HG02610 (cell line): ENCODE data around the gene UHRF1.
"Not testable (repeated sequence)": the region's sequence is repeated elsewhere in the genome, so short reads cannot be mapped to it uniquely, and the experiment has no call there.

Source experiments
- ATAC-seq: cut with Tn5 transposase; IDR thresholded peaks from one replicate; pipeline ENCODE4 v1.9.1; 2021; ENCODE audit warnings: mild to moderate bottlenecking, moderate library complexity; ENCODE audit not compliant: unreplicated experiment

The UHRF1 gene

GRCh38 chr19:4909156-4909896 is at the start of gene UHRF1:
Gene UHRF1 (plus strand): TSS chr19:4909501. CDS start chr19:4910886, 1,385 bp downstream.
- peak; percentile 26 for ATAC-seq

DNA sequence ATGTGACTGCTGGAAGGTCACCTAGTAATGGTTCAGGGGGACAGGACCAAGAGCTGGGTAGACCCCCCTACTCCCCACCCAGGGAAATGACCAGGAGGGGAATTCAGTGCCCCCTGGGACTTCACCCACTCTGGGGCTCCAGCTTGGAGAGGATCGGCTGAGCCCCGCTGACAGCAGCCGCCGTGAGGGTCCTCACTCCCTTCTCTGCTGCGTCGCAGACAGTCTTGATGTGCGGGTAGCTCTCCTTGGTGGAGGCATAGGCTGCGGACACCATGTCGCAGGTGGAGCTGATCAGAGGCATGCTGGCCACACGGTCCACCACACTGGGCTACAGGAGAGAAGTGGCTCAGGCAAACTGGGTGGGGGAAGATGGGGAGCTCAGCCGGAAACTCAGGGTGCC is 49.6 kb upstream of the UHRF1 start:
- ATAC-seq: no peak

- ATAC-seq: no peak
Measured at GRCh38 chr19:4861147-4861546, 48.2 kb upstream of the UHRF1 start.

- ATAC-seq: no peak
Measured at GRCh38 chr19:4866595-4867424, 42.5 kb upstream of the UHRF1 start.

GRCh38 chr19:4867534-4868285 is 41.6 kb upstream of the UHRF1 start, which contains the start of gene PLIN3:
Gene PLIN3 (minus strand): TSS chr19:4867667. CDS start chr19:4861394, 6,273 bp downstream.
- peak; percentile 77 for ATAC-seq

DNA sequence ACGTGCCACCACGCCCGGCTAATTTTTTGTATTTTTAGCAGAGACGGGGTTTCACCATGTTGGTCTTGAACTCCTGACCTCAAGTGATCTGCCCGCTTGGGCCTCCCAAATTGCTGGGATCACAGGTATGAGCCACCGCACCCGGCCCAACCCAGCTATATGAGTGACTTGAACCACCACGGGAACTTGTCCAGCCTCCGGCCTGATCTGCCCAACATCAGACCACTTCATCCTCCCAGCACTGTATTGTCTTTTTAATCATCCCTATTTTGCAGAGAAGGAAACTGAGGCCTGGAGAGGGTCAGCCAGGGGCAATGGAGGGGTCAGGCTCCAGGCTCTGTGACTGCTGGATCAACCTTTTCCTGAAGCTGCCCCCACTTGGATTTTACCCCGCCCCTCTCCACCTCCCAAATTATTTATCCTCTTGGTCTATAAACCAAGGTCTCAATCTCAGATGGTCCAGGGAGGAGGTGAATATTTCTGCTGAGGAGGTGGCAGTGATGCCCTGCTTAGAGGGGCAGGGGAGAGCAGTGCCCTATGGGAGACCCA is 40.9 kb upstream of the UHRF1 start:
- ATAC-seq: no peak

- ATAC-seq: no peak
Measured at GRCh38 chr19:4870025-4870700, 39.1 kb upstream of the UHRF1 start.

- ATAC-seq: no peak
Measured at GRCh38 chr19:4871711-4872110, 37.6 kb upstream of the UHRF1 start.

DNA sequence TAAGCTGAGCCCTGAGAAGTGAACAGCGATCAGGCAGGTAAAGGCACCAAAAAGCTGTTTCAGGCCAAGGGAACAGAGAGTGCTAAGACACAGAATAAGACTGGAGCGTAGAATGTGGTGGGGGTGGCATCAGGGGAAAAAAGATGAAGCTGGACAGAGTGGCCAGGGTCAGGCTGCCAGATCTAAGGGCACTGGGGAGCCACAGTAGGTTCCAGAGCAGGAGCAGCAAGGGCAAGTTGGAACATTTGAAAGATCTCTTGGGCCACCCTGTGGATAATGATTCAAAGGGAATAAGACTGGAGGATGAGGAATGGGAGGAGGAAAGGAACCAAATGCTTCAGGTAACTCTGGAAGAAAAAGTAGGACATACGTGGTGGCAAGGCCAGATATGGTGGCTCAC is 35.4 kb upstream of the UHRF1 start:
- no peak for ATAC-seq

DNA sequence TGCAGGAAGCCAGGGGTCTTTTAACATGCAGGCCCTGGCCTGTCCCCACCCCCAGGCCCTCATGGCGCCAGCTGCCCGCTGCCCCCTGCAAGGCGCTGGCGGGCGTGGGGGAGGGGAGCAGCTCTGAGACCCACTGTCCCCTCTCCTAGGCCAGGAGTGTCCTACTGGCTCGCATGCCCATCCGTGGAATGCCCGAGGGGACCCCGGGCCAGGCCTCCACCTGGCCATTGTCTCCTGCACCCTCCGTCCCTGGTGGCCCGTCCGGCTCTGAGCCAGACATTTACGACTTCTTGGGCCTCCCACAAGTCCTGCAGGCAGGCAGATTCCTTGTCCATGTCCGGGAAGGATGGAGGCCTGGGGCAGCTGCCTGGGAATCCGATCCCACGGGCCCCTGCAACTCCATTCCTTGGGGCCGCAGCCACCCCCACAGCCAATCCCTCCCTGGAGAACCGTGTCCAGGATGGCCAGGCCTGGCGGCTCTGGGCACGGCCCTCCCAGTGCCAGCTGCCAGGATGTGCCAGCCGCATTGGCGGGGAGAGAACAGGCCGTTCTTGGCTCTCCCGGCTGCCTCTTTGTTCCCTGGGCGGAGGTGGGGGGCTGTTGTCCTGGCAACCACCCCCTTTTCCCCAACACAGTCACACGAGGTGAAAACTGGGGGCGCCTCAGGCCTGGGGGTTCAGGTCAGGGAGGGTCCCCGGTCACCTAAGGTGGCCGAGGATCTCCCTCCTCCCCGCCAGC is 31.4 kb upstream of the UHRF1 start:
- no peak for ATAC-seq

DNA sequence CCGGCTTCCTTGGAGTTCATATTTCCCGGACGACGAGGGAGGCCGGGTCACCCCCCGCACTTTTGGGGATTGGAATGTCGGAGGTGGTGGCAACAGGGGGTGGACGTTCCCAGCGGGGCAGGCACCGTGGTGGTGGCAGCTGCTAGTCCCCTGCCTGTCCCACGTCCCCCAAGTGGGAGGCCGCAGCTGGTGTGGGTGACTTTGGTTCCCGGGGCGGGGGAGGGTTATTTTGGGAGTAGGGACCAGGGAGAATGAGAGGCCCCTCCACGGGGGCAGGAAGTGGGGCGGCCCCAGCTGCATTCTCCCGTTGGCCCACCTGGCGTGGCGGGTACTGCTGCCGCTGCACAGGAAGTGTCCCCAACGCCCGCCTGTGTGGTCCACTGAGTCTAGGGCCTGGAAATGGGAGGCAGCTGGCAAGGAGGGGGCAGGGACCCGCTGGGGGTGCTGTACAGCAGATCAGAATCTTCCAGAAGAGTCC is 30.8 kb upstream of the UHRF1 start:
- no peak for ATAC-seq

DNA sequence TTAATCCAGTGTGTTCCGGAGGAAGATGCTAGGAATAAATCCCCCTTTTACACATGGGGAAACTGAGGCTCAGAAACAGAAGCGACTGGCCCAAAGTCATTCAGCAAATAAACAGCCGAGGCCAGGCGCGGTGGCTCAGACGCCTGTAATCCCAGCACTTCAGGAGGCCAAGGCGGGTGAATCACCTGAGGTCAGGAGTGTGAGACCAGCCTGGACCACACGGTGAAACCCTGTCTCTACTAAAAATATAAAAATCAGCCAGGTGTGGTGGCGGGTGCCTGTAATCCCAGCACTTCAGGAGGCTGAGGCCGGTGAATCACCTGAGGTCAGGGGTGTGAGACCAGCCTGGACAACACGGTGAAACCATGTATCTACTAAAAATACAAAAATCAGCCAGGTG is 30.3 kb upstream of the UHRF1 start:
- ATAC-seq: no peak

DNA sequence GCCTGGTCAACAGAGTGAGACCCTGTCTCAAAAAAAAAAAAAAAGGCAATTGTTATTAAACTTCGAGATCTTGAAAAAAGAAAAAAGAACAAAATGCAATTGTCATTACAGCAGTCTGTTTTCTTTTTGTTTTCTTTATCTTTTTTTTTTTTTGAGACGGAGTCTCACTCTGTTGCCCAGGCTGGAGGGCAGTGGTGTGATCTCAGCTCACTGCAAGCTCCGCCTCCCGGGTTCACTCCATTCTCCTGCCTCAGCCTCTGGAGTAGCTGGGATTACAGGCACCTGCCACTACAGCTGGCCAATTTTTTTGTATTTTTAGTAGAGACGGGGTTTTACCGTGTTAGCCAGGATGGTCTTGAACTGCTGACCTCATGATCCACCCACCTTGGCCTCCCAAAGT is 26.4 kb upstream of the UHRF1 start:
- not testable (repeated sequence) for ATAC-seq

DNA sequence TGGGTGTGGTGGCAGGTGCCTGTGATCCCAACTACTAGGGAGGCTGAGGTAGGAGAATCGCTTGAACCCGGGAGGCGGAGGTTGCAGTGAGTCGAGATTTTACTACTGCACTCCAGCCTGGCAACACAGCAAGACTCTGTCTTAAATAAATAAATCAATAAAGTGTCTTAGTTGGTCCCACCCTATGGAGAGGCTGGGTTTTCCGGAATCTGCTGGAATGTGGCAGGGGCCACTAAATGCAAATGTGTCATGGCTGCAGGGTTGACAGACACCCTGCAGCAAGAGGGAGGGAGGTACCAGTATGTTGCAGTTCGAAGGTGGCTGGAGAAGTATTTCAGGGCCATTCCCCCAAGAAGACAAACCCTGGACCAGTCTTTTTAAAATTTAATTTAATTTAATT is 24.3 kb upstream of the UHRF1 start:
- not testable (repeated sequence) for ATAC-seq

DNA sequence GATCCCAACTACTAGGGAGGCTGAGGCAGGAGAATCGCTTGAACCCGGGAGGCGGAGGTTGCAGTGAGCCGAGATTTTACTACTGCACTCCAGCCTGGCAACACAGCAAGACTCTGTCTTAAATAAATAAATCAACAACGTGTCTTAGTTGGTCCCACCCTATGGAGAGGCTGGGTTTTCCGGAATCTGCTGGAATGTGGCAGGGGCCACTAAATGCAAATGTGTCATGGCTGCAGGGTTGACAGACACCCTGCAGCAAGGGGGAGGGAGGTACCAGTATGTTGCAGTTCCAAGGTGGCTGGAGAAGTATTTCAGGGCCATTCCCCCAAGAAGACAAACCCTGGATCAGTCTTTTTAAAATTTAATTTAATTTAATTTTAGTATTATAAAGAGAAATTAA is 21.5 kb upstream of the UHRF1 start:
- not testable (repeated sequence) for ATAC-seq

DNA sequence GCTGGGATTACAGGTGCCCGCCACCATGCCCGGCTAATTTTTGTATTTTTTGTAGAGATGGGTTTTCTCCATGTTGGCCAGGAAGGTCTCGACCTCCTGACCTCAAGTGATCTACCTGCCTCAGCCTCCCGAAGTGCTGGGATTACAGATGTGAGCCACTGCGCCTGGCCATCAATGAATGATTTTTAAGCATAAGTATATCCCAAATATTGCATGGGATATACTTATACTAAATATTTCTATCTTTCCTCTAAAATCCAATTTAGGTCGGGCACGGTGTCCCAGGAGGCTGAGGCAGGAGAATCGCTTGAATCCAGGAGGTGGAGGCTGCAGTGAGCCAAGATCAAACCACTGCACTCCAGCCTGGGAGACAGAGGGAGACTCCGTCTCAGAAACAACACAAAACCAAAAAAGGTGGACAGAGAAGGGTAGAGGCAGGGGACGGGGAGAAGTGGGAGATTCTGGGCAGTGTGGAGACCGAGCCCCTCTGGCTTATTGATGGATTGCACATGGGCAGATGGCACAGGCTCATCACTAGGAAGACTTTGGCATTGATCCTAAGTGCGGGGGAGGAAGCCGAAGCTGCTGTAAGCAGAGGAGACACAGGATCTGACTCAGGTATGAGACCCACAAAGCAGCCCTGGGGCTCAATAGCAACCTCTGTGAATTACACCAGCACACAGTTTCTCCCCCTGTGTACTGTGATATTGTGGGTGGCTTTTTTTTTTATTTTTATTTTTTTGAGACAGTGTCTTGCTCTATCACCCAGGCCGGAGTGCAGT is 20.1 kb upstream of the UHRF1 start:
- no peak for ATAC-seq

DNA sequence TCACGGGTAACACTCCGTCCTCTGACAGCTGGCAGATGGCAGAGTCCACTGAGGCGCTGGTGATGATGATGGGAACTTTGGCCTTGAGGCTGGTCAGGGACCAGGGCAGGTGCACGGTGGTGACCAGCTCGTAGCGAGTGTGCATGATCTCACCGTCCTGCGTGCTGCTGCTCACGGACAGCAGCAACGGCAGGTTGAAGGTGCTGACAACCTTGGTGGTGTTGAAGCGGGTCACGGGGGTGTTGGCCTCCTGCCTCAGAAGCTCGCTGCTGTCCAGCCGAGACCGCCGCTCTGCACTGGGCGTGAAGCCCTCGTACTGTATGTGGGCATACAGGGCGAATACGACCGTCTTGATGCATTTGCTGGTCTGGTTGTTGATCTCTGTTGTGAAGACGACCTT is 18.2 kb upstream of the UHRF1 start:
- ATAC-seq: no peak

DNA sequence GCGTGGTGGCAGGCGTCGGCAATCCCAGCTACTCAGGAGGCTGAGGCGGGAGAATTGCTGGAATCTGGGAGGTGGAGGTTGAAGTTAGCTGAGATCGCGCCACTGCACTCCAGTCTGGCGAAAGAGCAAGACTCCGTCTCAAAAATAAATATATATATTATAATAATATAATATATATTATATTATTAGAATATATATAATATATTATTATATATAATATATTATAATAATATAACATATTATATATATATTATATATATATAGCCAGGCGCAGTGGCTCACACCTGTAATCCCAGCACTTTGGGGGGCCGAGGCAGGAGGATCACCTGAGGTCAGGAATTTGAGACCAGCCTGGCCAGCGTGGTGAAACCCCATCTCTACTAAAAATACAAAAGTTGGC is 16.3 kb upstream of the UHRF1 start:
- ATAC-seq: not testable (repeated sequence)

DNA sequence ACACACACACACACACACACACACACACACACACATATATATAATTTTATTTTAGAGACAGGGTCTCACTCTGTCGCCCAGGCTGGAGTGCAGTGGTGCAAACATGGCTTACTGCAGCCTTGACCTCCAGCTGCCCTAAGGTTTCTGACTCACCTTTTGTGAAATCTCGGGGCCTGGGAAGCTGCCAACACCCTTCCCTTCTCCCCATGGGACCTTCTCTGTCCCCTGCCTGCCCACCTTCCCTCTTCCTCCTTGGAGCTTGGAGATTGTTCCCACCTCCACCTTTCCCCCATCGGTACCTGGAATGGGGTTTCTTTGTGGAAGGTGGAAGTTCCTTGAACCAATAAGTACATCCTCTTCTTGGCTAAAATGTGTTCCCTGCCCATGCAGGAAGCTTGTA is 12.9 kb upstream of the UHRF1 start:
- no peak for ATAC-seq
